SIG-M5 treated with dmso at 0.1 percent for 504 hours (cell line): ENCODE results near the gene CLOCK.

Experiments used
- DNase-seq: peaks from one replicate; lab custom pipeline; 2025; ENCODE audit not compliant: unreplicated experiment; lab: John Stamatoyannopoulos, UW

CLOCK gene

GRCh38 chr4:55386073-55386472 is 160.6 kb downstream of the CLOCK start:
- peak; percentile 21 for DNase-seq

GRCh38 chr4:55385201-55385649 is 161.5 kb downstream of the CLOCK start:
- DNase-seq: no peak

- no peak for DNase-seq
These were observed 164.2 kb downstream of the CLOCK start for GRCh38 chr4:55382488-55383003.

- no peak for DNase-seq
These were observed 165.2 kb downstream of the CLOCK start for GRCh38 chr4:55381502-55381901.

- DNase-seq: no peak
These were observed 166.1 kb downstream of the CLOCK start for GRCh38 chr4:55380576-55380975.

- DNase-seq: no peak
These were observed 167.9 kb downstream of the CLOCK start for GRCh38 chr4:55378617-55379467.
